GM23248 (cell line): Measurements from ENCODE around the gene FAM114A1.

Experiments used
- EZH2 ChIP-seq: fragments of 200-600 bp; sonication (generic); IDR thresholded peaks from 2 replicates; pipeline ENCODE4 v1.6.1; 2018; ENCODE audit warnings: antibody characterized with exemption, mild to moderate bottlenecking; ENCODE audit not compliant: insufficient read depth, poor library complexity, severe bottlenecking
- EZH2phosphoT487 ChIP-seq: fragments of 200-600 bp; sonication (generic); IDR thresholded peaks from 2 replicates; pipeline ENCODE4 v1.6.1; 2018; ENCODE audit warnings: antibody characterized with exemption, moderate library complexity, mild to moderate bottlenecking, low read depth; ENCODE audit not compliant: insufficient read depth

GRCh38 chr4:38894322-38894982, 26.8 kb downstream of the FAM114A1 start:
- no peak for TF ChIP-seq EZH2phosphoT487
- TF ChIP-seq EZH2: no peak
